H1 (cell line): ENCODE results near the gene RTCB. TPM values are rescaled to one million over a fixed set of nuclear protein-coding genes. Genes with fewer than 3 reads are reported as not detected.

Experiments
- CTCF ChIA-PET: fragments of 300-600 bp; sonication (Branson Sonifier 250); formaldehyde crosslinking; loops from one replicate; lab custom pipeline; 2021; ENCODE audit not compliant: partially characterized antibody; lab: Charles Lee
- POLR2A ChIA-PET: fragments of 300-600 bp; sonication (Branson Sonifier 250); formaldehyde crosslinking; loops from one replicate; lab custom pipeline; 2021; ENCODE audit warnings: inconsistent platforms; ENCODE audit not compliant: partially characterized antibody; lab: Charles Lee
- DNase-seq, 2 experiments: peaks; one replicate each; pipeline versions ENCODE4 v3.0.0 to v3.0.0-alpha.2; 2010 to 2022; ENCODE audit warnings: low spot score in 2 of 2, low read depth in 1 of 2, mixed read lengths in 1 of 2
- FAIRE-seq: peaks from 2 replicates; lab custom pipeline; 2011; peaks lifted over from hg19 to GRCh38; lab: Jason Lieb, UNC
- H2AFZ ChIP-seq: 2 replicates; pipeline ENCODE4 v1.8.1; 2012; ENCODE audit warnings: low read length, inconsistent platforms
- H2AK5ac ChIP-seq: 2 replicates; pipeline ENCODE4 v1.6.1; 2013; ENCODE audit warnings: low read depth, low read length
- H2BK120ac ChIP-seq: replicated peaks from 2 replicates; pipeline ENCODE3; 2013; ENCODE audit warnings: low read depth, low read length, inconsistent platforms
- H2BK12ac ChIP-seq: 2 replicates; pipeline ENCODE4 v1.6.1; 2013; ENCODE audit warnings: low read depth, low read length
- H2BK15ac ChIP-seq: 2 replicates; pipeline ENCODE4 v1.6.1; 2013; ENCODE audit warnings: low read length
- H2BK20ac ChIP-seq: 2 replicates; pipeline ENCODE4 v1.6.1; 2013; ENCODE audit warnings: low read length
- H2BK5ac ChIP-seq: 2 replicates; pipeline ENCODE4 v1.6.1; 2013; ENCODE audit warnings: low read depth, low read length
- H3K14ac ChIP-seq: 2 replicates; pipeline ENCODE4 v1.6.1; 2013; ENCODE audit warnings: inconsistent platforms; ENCODE audit not compliant: insufficient read length
- H3K18ac ChIP-seq: 2 replicates; pipeline ENCODE4 v1.6.1; 2013; ENCODE audit warnings: low read length; ENCODE audit errors: extremely low read depth
- H3K23ac ChIP-seq: 2 replicates; pipeline ENCODE4 v1.6.1; 2013; ENCODE audit warnings: inconsistent platforms; ENCODE audit not compliant: insufficient read length
- H3K23me2 ChIP-seq: 2 replicates; pipeline ENCODE4 v1.6.1; 2013; ENCODE audit warnings: low read depth, low read length
- H3K27ac ChIP-seq: 2 replicates; pipeline ENCODE4 v1.6.1; 2011; ENCODE audit warnings: low read depth, low read length, inconsistent platforms
- H3K27me3 ChIP-seq, 4 experiments: replicated peaks in 1 of 4; 1 replicate in 1 of 4; 2 replicates in 3 of 4; pipeline versions ENCODE4 v1.6.1 to v1.8.1; 2011 to 2013; ENCODE audit warnings: low read length in 3 of 4, mild to moderate bottlenecking in 3 of 4, inconsistent platforms in 2 of 4, mixed read lengths in 2 of 4, moderate library complexity in 1 of 4; ENCODE audit not compliant: control insufficient read depth in 3 of 4, insufficient read depth in 3 of 4; ENCODE audit errors: extremely low read depth in 1 of 4
- H3K36me3 ChIP-seq, 4 experiments: 2 replicates each; pipeline versions ENCODE4 v1.6.1 to v1.8.1; 2011 to 2013; ENCODE audit warnings: mild to moderate bottlenecking in 4 of 4, low read length in 3 of 4, moderate library complexity in 2 of 4, control low read depth in 1 of 4, inconsistent platforms in 1 of 4; ENCODE audit not compliant: insufficient read depth in 4 of 4, control insufficient read depth in 2 of 4
- H3K4ac ChIP-seq: replicated peaks from 2 replicates; pipeline ENCODE3; 2013; ENCODE audit warnings: low read length, low read depth, mixed read lengths, inconsistent platforms; ENCODE audit not compliant: insufficient read length
- H3K4me1 ChIP-seq, 4 experiments: replicated peaks in 1 of 4; 1 replicate in 1 of 4; 2 replicates in 3 of 4; pipeline versions ENCODE4 v1.6.1 to v1.8.1; 2011 to 2013; ENCODE audit warnings: low read length in 3 of 4, inconsistent platforms in 2 of 4, mixed read lengths in 1 of 4; ENCODE audit not compliant: insufficient read depth in 4 of 4, control insufficient read depth in 3 of 4
- H3K4me2 ChIP-seq, 2 experiments: 2 replicates each; pipeline versions ENCODE4 v1.6.1 to v1.8.1; 2011 to 2013; ENCODE audit warnings: low read depth in 2 of 2, low read length in 2 of 2, control low read depth in 1 of 2, inconsistent platforms in 1 of 2, mild to moderate bottlenecking in 1 of 2; ENCODE audit not compliant: insufficient read depth in 1 of 2
- H3K4me3 ChIP-seq, 4 experiments: fragments of 200-600, 300-600 bp in 1 of 4; sonication (generic), shearing (Covaris generic), sonication (Bioruptor Twin) in 1 of 4; 2 replicates each; pipeline versions ENCODE4 v1.5.1 to v1.8.1; 2011 to 2016; ENCODE audit warnings: low read length in 4 of 4, low read depth in 3 of 4, control low read depth in 2 of 4, inconsistent platforms in 2 of 4, mild to moderate bottlenecking in 2 of 4, mixed read lengths in 1 of 4, moderate library complexity in 1 of 4; ENCODE audit not compliant: insufficient read depth in 2 of 4; ENCODE audit errors: extremely low read depth in 1 of 4
- H3K56ac ChIP-seq: replicated peaks from 2 replicates; pipeline ENCODE3; 2013; ENCODE audit warnings: low read depth, mild to moderate bottlenecking, mixed read lengths, low read length, inconsistent platforms; ENCODE audit not compliant: insufficient read length
- H3K79me1 ChIP-seq: 2 replicates; pipeline ENCODE4 v1.6.1; 2013; ENCODE audit warnings: low read depth, low read length, control low read depth
- H3K79me2 ChIP-seq, 2 experiments: 2 replicates each; pipeline versions ENCODE4 v1.6.1 to v1.8.1; 2012 to 2013; ENCODE audit warnings: low read length in 2 of 2, mild to moderate bottlenecking in 2 of 2, inconsistent platforms in 1 of 2; ENCODE audit not compliant: insufficient read depth in 2 of 2, control insufficient read depth in 1 of 2
- H3K9ac ChIP-seq, 4 experiments: replicated peaks in 1 of 4; 1 replicate in 1 of 4; 2 replicates in 3 of 4; pipeline versions ENCODE4 v1.6.1 to v1.8.1; 2011 to 2013; ENCODE audit warnings: low read depth in 3 of 4, low read length in 3 of 4, control low read depth in 2 of 4, mild to moderate bottlenecking in 2 of 4, moderate library complexity in 2 of 4, inconsistent platforms in 1 of 4; ENCODE audit errors: extremely low read depth in 1 of 4
- H3K9me3 ChIP-seq, 2 experiments: 2 replicates each; pipeline versions ENCODE4 v1.6.1 to v1.8.1; 2012 to 2013; ENCODE audit warnings: mild to moderate bottlenecking in 2 of 2, moderate library complexity in 2 of 2, control low read depth in 1 of 2, inconsistent platforms in 1 of 2, low read depth in 1 of 2, low read length in 1 of 2, mixed read lengths in 1 of 2; ENCODE audit not compliant: insufficient read depth in 2 of 2
- H4K20me1 ChIP-seq, 2 experiments: replicated peaks in 1 of 2; 2 replicates each; pipeline versions ENCODE3 to v1.8.1; 2011 to 2013; ENCODE audit warnings: inconsistent platforms in 2 of 2, low read length in 2 of 2, mild to moderate bottlenecking in 1 of 2; ENCODE audit not compliant: insufficient read depth in 2 of 2, control insufficient read depth in 1 of 2
- H4K5ac ChIP-seq: 2 replicates; pipeline ENCODE4 v1.6.1; 2013; ENCODE audit warnings: low read length, low read depth, mixed read lengths, inconsistent platforms; ENCODE audit not compliant: insufficient read length
- H4K8ac ChIP-seq: 2 replicates; pipeline ENCODE4 v1.8.0; 2013; ENCODE audit warnings: mild to moderate bottlenecking, moderate library complexity, low read length, inconsistent platforms; ENCODE audit not compliant: insufficient read depth; ENCODE audit errors: extremely low read depth
- H4K91ac ChIP-seq: replicated peaks from 2 replicates; pipeline ENCODE3; 2013; ENCODE audit warnings: low read length, mixed read lengths, inconsistent platforms; ENCODE audit not compliant: insufficient read length
- EZH2 ChIP-seq: fragments of 200-600 bp; sonication (generic); IDR thresholded peaks from 2 replicates; pipeline ENCODE4 v1.7.1; 2012; ENCODE audit warnings: low read depth, mild to moderate bottlenecking, moderate library complexity, low read length, inconsistent platforms; ENCODE audit not compliant: severe bottlenecking
- FOSL1 ChIP-seq: IDR thresholded peaks from 2 replicates; pipeline ENCODE4 v1.6.1; 2011; ENCODE audit warnings: mild to moderate bottlenecking, low read depth, low read length, moderate library complexity; ENCODE audit not compliant: insufficient read depth
- RFX5 ChIP-seq: IDR thresholded peaks from 2 replicates; pipeline ENCODE4 v1.6.1; 2011; ENCODE audit warnings: low read depth, low read length, improper control_type of control experiment, borderline replicate concordance
- TCF12 ChIP-seq: IDR thresholded peaks from 2 replicates; pipeline ENCODE4 v1.6.1; 2011; ENCODE audit warnings: low read depth, mild to moderate bottlenecking, low read length
- TEAD4 ChIP-seq: IDR thresholded peaks from 2 replicates; pipeline ENCODE4 v1.6.1; 2012; ENCODE audit warnings: low read depth, low read length, inconsistent platforms, mixed read lengths
- WGBS, 2 experiments: shearing (Covaris generic) in 1 of 2; methylation state at CpG; one replicate each; pipeline versions ENCODE4 v1.1.6 to v1.1.7; 2013 to 2015; ENCODE audit warnings: low lambda C conversion rate in 2 of 2, mixed read lengths in 2 of 2, inconsistent platforms in 1 of 2, low coverage in 1 of 2, missing lambda C conversion rate in 1 of 2; ENCODE audit not compliant: insufficient replicate concordance in 2 of 2, insufficient coverage in 1 of 2, insufficient read length in 1 of 2; ENCODE audit errors: extremely low coverage in 1 of 2, missing lambda C conversion rate in 1 of 2; 5-methylcytosine and 5-hydroxymethylcytosine counted together
- polyA plus RNA-seq, 7 experiments: library from polyadenylated mRNA; depleted of rRNA in 3 of 7; stranded (reverse) in 5 of 7; unstranded in 2 of 7; fragments of >200 nt in 5 of 7; fragments of 200-250 nt in 2 of 7; gene quantifications; 1 replicate in 5 of 7; 2 replicates in 1 of 7; 4 replicates in 1 of 7; pipeline versions ENCODE4 v1.2.1 to v1.2.3, GENCODE V29; 2011 to 2013; ENCODE audit warnings: missing spikeins in 2 of 7, mixed read lengths in 2 of 7
- total RNA-seq: library from RNA; stranded (reverse); fragmentation: NEBNext Ultra II Directional; extraction: Animal tissue kit (Norgen Biotek cat#: 25700); gene quantifications from 2 replicates; pipeline ENCODE4 v1.2.1, GENCODE V29; 2021

RTCB gene
- total and polyA plus RNA-seq, 2 of the 8 experiments (the other 6 are each of a cell fraction or from before 2014, with no cell fraction given), result 104 to 114 TPM

- Histone ChIP-seq H3K18ac (no peak overlapping the region), H3K9ac (no peak overlapping the region), H4K8ac (no peak overlapping the region), H3K27me3 (no peaks in the 10 kb centered on the region), H4K5ac (no peak overlapping the region), H2BK120ac (no peak overlapping the region), H3K4me1 (no peaks in the 10 kb centered on the region), H3K9me3 (no peaks in the 10 kb centered on the region), H2BK15ac (no peak overlapping the region), H2AFZ (no peak overlapping the region), H3K4me3 (no peak overlapping the region), H4K91ac (no peak overlapping the region), H2BK5ac (no peak overlapping the region), H3K14ac (no peak overlapping the region), H3K56ac (no peak overlapping the region), H3K79me2 (no peaks in the 10 kb centered on the region), H4K20me1 (no peaks in the 10 kb centered on the region), H3K27ac (no peak overlapping the region), H2AK5ac (no peak overlapping the region), H3K36me3 (peaks cover 3 to 69% (median 48%) of the 10 kb centered on the region in 4 experiments), H3K23ac (no peak overlapping the region), H2BK12ac (no peak overlapping the region), H3K4me2 (no peak overlapping the region), H3K4ac (no peak overlapping the region), H2BK20ac (no peak overlapping the region), H3K23me2 (no peaks in the 10 kb centered on the region), H3K79me1 (no peaks in the 10 kb centered on the region)
- DNase-seq (no peak), FAIRE-seq (no peak)
- WGBS, 2 experiments, result 88% methylated on average over 4 of the region's 4 CpGs; no CpG with 5 or more reads in 1 of the 2 experiments
- CTCF ChIA-PET, result interaction anchor here (0.7 to 5.5 kb wide), 2 partner anchors 11 to 199 kb away, joined by 3 to 27 read pairs; no protein-coding TSS in a partner anchor
- POLR2A ChIA-PET, result interaction anchor here (0.8 to 1.2 kb wide), 2 partner anchors 13 to 19 kb away, joined by 3 read pairs; no protein-coding TSS in a partner anchor
- TF ChIP-seq RFX5 (no peak), EZH2 (no peak), FOSL1 (no peak), TCF12 (no peak), TEAD4 (no peak)
Observed at GRCh38 chr22:32401486-32401885, 10.6 kb downstream of the RTCB start.
